Stimulated activated naive CD8-positive, alpha-beta T cell treated with anti-CD3 and anti-CD28 coated beads, Interleukin-15, amount 100 ng/mL, for 72 hours (primary cell): ENCODE data around the gene HS2ST1.

Source experiments
- ATAC-seq: fragments of 150-1000 bp; cut with Tn5 transposase; 2 replicates; pipeline ENCODE4 v1.10.0; 2021; ENCODE audit warnings: mild to moderate bottlenecking, moderate library complexity
- DNase-seq, 2 donors: peaks; one replicate each; pipeline ENCODE4 v3.0.0; 2021 to 2022
- H3K27ac Mint-ChIP-seq, 2 donors: one replicate each; pipeline ENCODE4 v1.8.0; 2022; ENCODE audit warnings: mild to moderate bottlenecking in 2 of 2, mixed read lengths in 2 of 2, moderate library complexity in 2 of 2
- H3K27me3 Mint-ChIP-seq: one replicate; pipeline ENCODE4 v1.8.0; 2022; ENCODE audit warnings: mixed read lengths
- H3K4me1 Mint-ChIP-seq: one replicate; pipeline ENCODE4 v1.8.0; 2022; ENCODE audit warnings: mild to moderate bottlenecking, mixed read lengths
- H3K4me3 Mint-ChIP-seq, 2 donors: one replicate each; pipeline ENCODE4 v1.8.0; 2022; ENCODE audit warnings: mild to moderate bottlenecking in 2 of 2, mixed read lengths in 2 of 2, moderate library complexity in 1 of 2
- H3K9me3 Mint-ChIP-seq, 2 donors: one replicate each; pipeline ENCODE4 v1.8.0; 2022; ENCODE audit warnings: mixed read lengths in 2 of 2

Gene HS2ST1

GRCh38 chr1:86913896-86914600 lies 387 bp upstream of the HS2ST1 start, which contains the start of gene SELENOF:
Gene SELENOF, minus strand, starts transcription at chr1:86914126. Its CDS starts 15 bp downstream, at chr1:86914111.
- Mint-ChIP-seq H3K4me1 (peaks cover 53% of the 10 kb centered on the region), H3K27me3 (no peaks in the 10 kb centered on the region), H3K9me3 (no peaks in the 10 kb centered on the region), H3K27ac (no peak within 1 kb of the TSS), H3K4me3 (no peak within 1 kb of the TSS)
- DNase-seq, result peak; percentile 98 to 99
- ATAC-seq, result peak; percentile 93

GRCh38 chr1:86914998-86915736 lies 732 bp downstream of the HS2ST1 start:
- no peaks in the 10 kb centered on the region for H3K27me3 Mint-ChIP-seq
- H3K4me1 Mint-ChIP-seq, result peaks cover 42% of the 10 kb centered on the region
- no peak overlapping the region for H3K27ac Mint-ChIP-seq
- no peaks in the 10 kb centered on the region for H3K9me3 Mint-ChIP-seq
- DNase-seq (peak; percentile 56), ATAC-seq (peak; percentile 31)
- no peak overlapping the region for H3K4me3 Mint-ChIP-seq

GRCh38 chr1:86915737-86916235 lies 1.4 kb downstream of the HS2ST1 start:
- Mint-ChIP-seq H3K27me3 (no peaks in the 10 kb centered on the region), H3K4me3 (no peak overlapping the region), H3K4me1 (peaks cover 37% of the 10 kb centered on the region), H3K27ac (no peak overlapping the region), H3K9me3 (no peaks in the 10 kb centered on the region)
- ATAC-seq (no peak), DNase-seq (no peak)

GRCh38 chr1:86916752-86917151 lies 2.3 kb downstream of the HS2ST1 start:
- Mint-ChIP-seq H3K9me3 (no peaks in the 10 kb centered on the region), H3K27ac (no peak overlapping the region), H3K4me1 (peaks cover 27% of the 10 kb centered on the region), H3K27me3 (no peaks in the 10 kb centered on the region), H3K4me3 (peak overlapping the region in 1 of 2 donors; percentile 12)
- no peak for ATAC-seq
- DNase-seq, result no peak

- Mint-ChIP-seq H3K9me3 (peaks cover 19 to 27% of the 10 kb centered on the region in 2 donors), H3K27ac (no peak overlapping the region), H3K27me3 (no peaks in the 10 kb centered on the region), H3K4me1 (peaks cover 12% of the 10 kb centered on the region), H3K4me3 (no peak overlapping the region)
- DNase-seq (no peak), ATAC-seq (no peak)
Observed at GRCh38 chr1:86922445-86922844, 8.0 kb downstream of the HS2ST1 start.

- peaks cover 19 to 27% of the 10 kb centered on the region in 2 donors for H3K9me3 Mint-ChIP-seq
- H3K4me3 Mint-ChIP-seq, result no peak overlapping the region
- DNase-seq, result no peak
- H3K27ac Mint-ChIP-seq, result no peak overlapping the region
- ATAC-seq, result no peak
- no peaks in the 10 kb centered on the region for H3K27me3 Mint-ChIP-seq
- peaks cover 8% of the 10 kb centered on the region for H3K4me1 Mint-ChIP-seq
Observed at GRCh38 chr1:86924324-86924960, 10.0 kb downstream of the HS2ST1 start.

- Mint-ChIP-seq H3K27me3 (no peaks in the 10 kb centered on the region), H3K27ac (no peak overlapping the region), H3K9me3 (peaks cover 19 to 27% of the 10 kb centered on the region in 2 donors), H3K4me3 (no peak overlapping the region), H3K4me1 (peaks cover 8% of the 10 kb centered on the region)
- ATAC-seq (no peak), DNase-seq (no peak)
Observed at GRCh38 chr1:86925742-86926141, 11.3 kb downstream of the HS2ST1 start.

- H3K4me1 Mint-ChIP-seq, result peaks cover 8% of the 10 kb centered on the region
- H3K9me3 Mint-ChIP-seq, result peaks cover 19 to 27% of the 10 kb centered on the region in 2 donors
- no peak overlapping the region for H3K27ac Mint-ChIP-seq
- no peak overlapping the region for H3K4me3 Mint-ChIP-seq
- DNase-seq, result no peak
- no peak for ATAC-seq
- no peaks in the 10 kb centered on the region for H3K27me3 Mint-ChIP-seq
Observed at GRCh38 chr1:86926883-86927282, 12.4 kb downstream of the HS2ST1 start.

GRCh38 chr1:86928819-86929218 lies 14.4 kb downstream of the HS2ST1 start:
- H3K4me3 Mint-ChIP-seq, result no peak overlapping the region
- H3K9me3 Mint-ChIP-seq, result peaks cover 11 to 22% of the 10 kb centered on the region in 2 donors
- no peaks in the 10 kb centered on the region for H3K27me3 Mint-ChIP-seq
- ATAC-seq, result no peak
- H3K27ac Mint-ChIP-seq, result no peak overlapping the region
- peaks cover 16% of the 10 kb centered on the region for H3K4me1 Mint-ChIP-seq
- no peak for DNase-seq

- no peaks in the 10 kb centered on the region for H3K27me3 Mint-ChIP-seq
- H3K9me3 Mint-ChIP-seq, result no peaks in the 10 kb centered on the region
- no peak overlapping the region for H3K27ac Mint-ChIP-seq
- DNase-seq (no peak), ATAC-seq (no peak)
- peaks cover 17% of the 10 kb centered on the region for H3K4me1 Mint-ChIP-seq
- H3K4me3 Mint-ChIP-seq, result no peak overlapping the region
Observed at GRCh38 chr1:86933051-86933450, 18.6 kb downstream of the HS2ST1 start.

- ATAC-seq (no peak), DNase-seq (no peak)
- peaks cover 23% of the 10 kb centered on the region for H3K4me1 Mint-ChIP-seq
- H3K27ac Mint-ChIP-seq, result peak overlapping the region in 1 of 2 donors; percentile 39
- no peaks in the 10 kb centered on the region for H3K9me3 Mint-ChIP-seq
- H3K27me3 Mint-ChIP-seq, result no peaks in the 10 kb centered on the region
- H3K4me3 Mint-ChIP-seq, result no peak overlapping the region
Observed at GRCh38 chr1:86933562-86934377, 19.3 kb downstream of the HS2ST1 start.

- Mint-ChIP-seq H3K27me3 (no peaks in the 10 kb centered on the region), H3K27ac (no peak overlapping the region), H3K9me3 (no peaks in the 10 kb centered on the region), H3K4me1 (peaks cover 18% of the 10 kb centered on the region), H3K4me3 (no peak overlapping the region)
- ATAC-seq (no peak), DNase-seq (no peak)
Observed at GRCh38 chr1:86938450-86938849, 24.0 kb downstream of the HS2ST1 start.

- Mint-ChIP-seq H3K27ac (no peak overlapping the region), H3K4me3 (no peak overlapping the region), H3K4me1 (peaks cover 14% of the 10 kb centered on the region), H3K27me3 (no peaks in the 10 kb centered on the region), H3K9me3 (no peaks in the 10 kb centered on the region)
- DNase-seq (no peak), ATAC-seq (no peak)
Observed at GRCh38 chr1:86938855-86939254, 24.4 kb downstream of the HS2ST1 start.

- DNase-seq (no peak), ATAC-seq (no peak)
- Mint-ChIP-seq H3K4me3 (no peak overlapping the region), H3K27ac (no peak overlapping the region), H3K9me3 (no peaks in the 10 kb centered on the region), H3K4me1 (peaks cover 8% of the 10 kb centered on the region), H3K27me3 (no peaks in the 10 kb centered on the region)
Observed at GRCh38 chr1:86939406-86939805, 25.0 kb downstream of the HS2ST1 start.

GRCh38 chr1:86940599-86940998 lies 26.2 kb downstream of the HS2ST1 start:
- H3K27me3 Mint-ChIP-seq, result no peaks in the 10 kb centered on the region
- H3K4me1 Mint-ChIP-seq, result peaks cover 5% of the 10 kb centered on the region
- H3K27ac Mint-ChIP-seq, result no peak overlapping the region
- no peaks in the 10 kb centered on the region for H3K9me3 Mint-ChIP-seq
- no peak for DNase-seq
- no peak overlapping the region for H3K4me3 Mint-ChIP-seq
- ATAC-seq, result no peak
